GM12875 (cell line): ENCODE data around the gene TIMM17B.
A peak's percentile ranks its signal among the peaks of the same experiment; 100 is the strongest.
"Not testable (repeated sequence)": the region's sequence is repeated elsewhere in the genome, so short reads cannot be mapped to it uniquely, and the experiment has no call there.

Experiments
- H3K4me3 ChIP-seq: one replicate; pipeline ENCODE4 v1.5.1; 2011; ENCODE audit warnings: low read depth, low read length, control low read depth
- CTCF ChIP-seq: IDR thresholded peaks from 2 replicates; pipeline ENCODE4 v1.5.1; 2011; ENCODE audit warnings: low read depth, mild to moderate bottlenecking, control low read depth, inconsistent platforms, low read length, moderate library complexity, borderline replicate concordance; ENCODE audit not compliant: insufficient read depth

Gene TIMM17B

GRCh38 chrX:48893556-48894348 lies 3.8 kb downstream of the TIMM17B start:
- no peak overlapping the region for H3K4me3 ChIP-seq
- TF ChIP-seq CTCF: no peak

GRCh38 chrX:48892896-48893295 lies 4.7 kb downstream of the TIMM17B start:
- H3K4me3 ChIP-seq: no peak overlapping the region
- no peak for TF ChIP-seq CTCF

- TF ChIP-seq CTCF: peak; percentile 50; the same call in 1 of the 2 replicates
Observed at GRCh38 chrX:48891402-48892288, 5.9 kb downstream of the TIMM17B start.

GRCh38 chrX:48890934-48891401 lies 6.6 kb downstream of the TIMM17B start:
- no peak for TF ChIP-seq CTCF
- peak overlapping the region; percentile 47 for H3K4me3 ChIP-seq

More at GRCh38 chrX:48891402-48892288, 5.9 kb downstream of the TIMM17B start:
- H3K4me3 ChIP-seq: peak overlapping the region; percentile 47

- H3K4me3 ChIP-seq: peak overlapping the region; percentile 26
- no peak for TF ChIP-seq CTCF
Observed at GRCh38 chrX:48890296-48890925, 7.2 kb downstream of the TIMM17B start.

- H3K4me3 ChIP-seq: not testable (repeated sequence)
Observed at GRCh38 chrX:48886586-48886985, 11.0 kb downstream of the TIMM17B start.

- H3K4me3 ChIP-seq: no peak overlapping the region
- TF ChIP-seq CTCF: no peak
Observed at GRCh38 chrX:48883729-48884128, 13.8 kb downstream of the TIMM17B start.

GRCh38 chrX:48876944-48877343 lies 20.6 kb downstream of the TIMM17B start:
- H3K4me3 ChIP-seq: not testable (repeated sequence)

GRCh38 chrX:48872017-48872416 lies 25.6 kb downstream of the TIMM17B start:
- not testable (repeated sequence) for H3K4me3 ChIP-seq
